ENCODE data around the gene FKRP. TPM values are rescaled to one million over a fixed set of nuclear protein-coding genes. Genes with fewer than 3 reads are reported as not detected.

Gene FKRP
- total RNA-seq, 4 donors from 2014 or later: 7.0 to 14.3 (median 10.5) TPM

DNA sequence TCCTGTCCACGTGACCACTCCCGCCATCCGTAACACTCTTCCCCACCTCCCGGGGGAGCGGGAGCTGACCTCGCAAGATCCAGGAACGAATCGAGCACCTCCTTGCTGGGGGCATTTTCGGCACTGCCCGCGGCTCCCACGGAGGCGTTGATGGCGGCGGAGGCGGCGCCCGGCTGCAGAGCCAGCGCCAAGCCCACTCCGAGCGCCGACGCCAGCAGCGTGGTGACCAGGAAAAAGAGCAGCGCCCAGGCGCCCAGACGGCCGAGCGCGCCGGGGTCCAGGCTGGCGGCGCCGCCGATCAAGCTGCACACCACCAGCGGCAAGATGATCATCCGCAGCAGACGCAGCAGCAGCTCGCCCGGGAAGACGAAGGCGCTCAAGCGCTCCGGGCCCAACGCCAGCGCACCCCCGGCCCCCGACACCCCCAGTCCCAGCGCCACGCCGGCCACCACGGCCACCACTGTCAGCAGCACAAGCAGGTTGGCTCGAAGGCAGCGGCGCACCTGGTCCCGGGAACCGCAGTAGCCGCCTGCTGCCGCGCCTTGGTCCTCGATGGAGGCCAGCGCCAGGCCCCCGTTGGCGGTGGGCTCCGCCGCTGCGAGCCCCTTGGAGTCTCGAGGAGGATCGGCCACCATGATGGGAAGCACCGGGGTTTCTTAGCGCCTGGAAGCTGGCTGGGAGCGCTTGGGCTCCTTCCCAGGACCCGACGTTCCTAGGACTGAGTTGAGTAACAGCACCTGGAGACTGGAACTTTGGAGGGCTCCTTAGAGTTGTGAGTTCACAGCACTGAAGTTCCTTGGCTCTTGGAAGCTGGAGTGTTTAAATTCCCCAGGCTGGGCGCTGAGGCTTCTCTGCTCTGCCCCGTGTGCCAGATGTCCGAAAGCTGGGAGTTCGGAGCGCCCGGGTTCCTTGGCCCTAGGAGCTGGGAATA lies 41.7 kb downstream of the FKRP start:
- TF ChIP-seq CTCF (IDR thresholded peaks at IDR 0.05; ENCODE audit: low read depth): no peak

- TF ChIP-seq CTCF (IDR thresholded peaks at IDR 0.05; ENCODE audit: low read depth): no peak
These were observed 42.6 kb downstream of the FKRP start, which contains the start of gene SLC1A5 for GRCh38 chr19:46788262-46788967. Gene SLC1A5, minus strand, starts transcription at chr19:46788594. Its CDS starts 629 bp downstream, at chr19:46787965.

DNA sequence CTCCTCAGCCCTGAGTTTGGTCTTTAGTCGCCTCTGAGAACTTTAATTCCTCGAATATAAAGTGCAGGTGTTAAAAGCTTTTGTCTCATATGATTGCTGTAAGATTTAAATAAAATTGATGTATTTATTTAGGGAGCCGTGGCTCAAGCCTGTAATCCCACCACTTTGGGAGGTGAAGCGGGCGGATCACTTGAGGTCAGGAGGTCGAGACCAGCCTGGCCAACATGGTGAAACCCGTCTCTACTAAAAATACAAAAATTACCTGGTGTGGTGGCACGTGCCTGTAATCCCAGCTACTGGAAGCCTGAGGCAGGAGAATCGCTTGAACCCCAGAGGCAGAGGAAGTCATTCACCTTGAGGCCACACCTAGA lies 43.1 kb downstream of the FKRP start:
- no peak for TF ChIP-seq CTCF (IDR thresholded peaks at IDR 0.05; ENCODE audit: low read depth)

DNA sequence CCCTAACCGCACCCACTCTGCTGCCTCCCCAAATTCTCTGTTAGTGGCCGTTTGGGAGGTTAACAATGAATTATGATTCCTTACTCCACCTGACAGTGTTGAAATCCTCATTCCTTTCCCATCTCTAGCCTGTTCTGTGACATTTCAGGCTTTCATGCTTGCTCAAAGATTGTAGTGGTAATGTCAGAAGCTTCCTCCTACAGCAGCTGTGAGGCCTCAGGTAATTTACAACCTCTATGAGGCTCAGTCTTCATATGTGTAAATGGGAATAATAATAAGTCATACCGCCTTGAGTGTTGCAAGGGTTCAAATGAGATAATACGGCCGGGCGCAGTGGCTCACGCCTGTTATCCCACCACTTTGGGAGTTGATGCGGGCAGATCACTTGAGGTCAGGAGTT lies 43.5 kb downstream of the FKRP start:
- TF ChIP-seq CTCF (IDR thresholded peaks at IDR 0.05; ENCODE audit: low read depth): no peak

- no peak for TF ChIP-seq CTCF (IDR thresholded peaks at IDR 0.05; ENCODE audit: low read depth)
These were observed 46.1 kb downstream of the FKRP start for GRCh38 chr19:46791944-46792343.

DNA sequence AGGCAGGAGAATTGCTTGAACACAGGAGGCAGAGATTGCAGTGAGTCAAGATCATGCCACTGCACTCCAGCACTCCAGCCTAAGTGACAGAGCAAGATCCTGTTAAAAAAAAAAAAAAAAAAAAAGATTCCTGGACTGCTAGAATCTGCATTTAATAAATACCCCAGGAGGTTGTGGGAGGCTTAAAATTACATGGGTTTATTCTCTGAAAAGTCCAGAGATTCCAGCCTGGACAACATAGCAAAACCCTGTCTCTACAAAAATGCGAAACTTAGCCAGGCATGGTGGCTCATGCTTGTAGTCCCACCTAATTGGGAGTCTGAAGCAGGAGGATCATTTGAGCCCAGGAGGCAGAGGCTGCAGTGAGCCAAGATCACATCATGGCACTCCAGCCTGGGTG lies 52.0 kb downstream of the FKRP start:
- no peak for TF ChIP-seq CTCF (IDR thresholded peaks at IDR 0.05; ENCODE audit: low read depth)

GRCh38 chr19:46798713-46799112 lies 52.9 kb downstream of the FKRP start:
- no peak for TF ChIP-seq CTCF (IDR thresholded peaks at IDR 0.05; ENCODE audit: low read depth)

All from subcutaneous adipose tissue (tissue), 4 donors.